Esophagus (tissue), 2 donors: ENCODE results near the gene TRHDE. TPM values are rescaled to one million over a fixed set of nuclear protein-coding genes. Genes with fewer than 3 reads are reported as not detected.

ENCODE experiments used
- H3K27ac ChIP-seq, 2 donors: one replicate each; pipeline ENCODE4 v1.5.1; 2013; ENCODE audit warnings: low read depth in 2 of 2, mild to moderate bottlenecking in 2 of 2, inconsistent platforms in 1 of 2, low read length in 1 of 2, moderate library complexity in 1 of 2
- H3K27me3 ChIP-seq, 2 donors: one replicate each; pipeline ENCODE4 v1.6.1; 2013; ENCODE audit warnings: low read length in 2 of 2, control low read depth in 1 of 2, mild to moderate bottlenecking in 1 of 2; ENCODE audit not compliant: insufficient read depth in 2 of 2, control insufficient read depth in 1 of 2
- H3K36me3 ChIP-seq, 2 donors: one replicate each; pipeline ENCODE4 v1.6.1; 2013; ENCODE audit warnings: low read length in 1 of 2; ENCODE audit not compliant: control insufficient read depth in 2 of 2, insufficient read depth in 2 of 2
- H3K4me1 ChIP-seq, 2 donors: one replicate each; pipeline ENCODE4 v1.6.1; 2013; ENCODE audit warnings: low read length in 1 of 2; ENCODE audit not compliant: control insufficient read depth in 2 of 2, insufficient read depth in 2 of 2
- H3K4me3 ChIP-seq, 2 donors: one replicate each; pipeline ENCODE4 v1.5.1; 2013; ENCODE audit warnings: low read length in 2 of 2, mild to moderate bottlenecking in 2 of 2, low read depth in 1 of 2, moderate library complexity in 1 of 2
- H3K9me3 ChIP-seq, 2 donors: one replicate each; pipeline ENCODE4 v1.6.1; 2013; ENCODE audit warnings: mild to moderate bottlenecking in 2 of 2, low read depth in 1 of 2, low read length in 1 of 2, moderate library complexity in 1 of 2; ENCODE audit not compliant: control insufficient read depth in 2 of 2, insufficient read depth in 1 of 2
- WGBS, 2 donors: extraction: QIAGEN DNeasy Blood & Tissue Kit; methylation state at CpG; one replicate each; pipeline ENCODE4 v1.1.7; 2013; 5-methylcytosine and 5-hydroxymethylcytosine counted together
- polyA plus RNA-seq, 2 donors: library from polyadenylated mRNA; stranded (reverse); fragments of 200-250 nt; gene quantifications; one replicate each; pipeline ENCODE4 v1.2.3, GENCODE V29; 2013
- donor health status: healthy with polysubstance abuse.
- donor health status: Bipolar disorder and iron deficiency.

The TRHDE gene
- polyA plus RNA-seq, 2 donors = 0.04 TPM

- Histone ChIP-seq H3K4me3 (no peak overlapping the region), H3K36me3 (no peaks in the 10 kb centered on the region), H3K27me3 (no peaks in the 10 kb centered on the region), H3K9me3 (no peaks in the 10 kb centered on the region), H3K27ac (no peak overlapping the region), H3K4me1 (no peaks in the 10 kb centered on the region)
- WGBS, 2 donors = 52 to 55% methylated on average over 4 of the region's 4 CpGs
Measured at GRCh38 chr12:72281126-72281525, 9.0 kb downstream of the TRHDE start.

- Histone ChIP-seq H3K36me3 (no peaks in the 10 kb centered on the region), H3K4me3 (no peak overlapping the region), H3K9me3 (no peaks in the 10 kb centered on the region), H3K27ac (no peak overlapping the region), H3K27me3 (no peaks in the 10 kb centered on the region), H3K4me1 (no peaks in the 10 kb centered on the region)
- WGBS, 2 donors = 50 to 57% methylated on average over 1 of the region's 1 CpG
Measured at GRCh38 chr12:72282721-72283120, 10.6 kb downstream of the TRHDE start.

DNA sequence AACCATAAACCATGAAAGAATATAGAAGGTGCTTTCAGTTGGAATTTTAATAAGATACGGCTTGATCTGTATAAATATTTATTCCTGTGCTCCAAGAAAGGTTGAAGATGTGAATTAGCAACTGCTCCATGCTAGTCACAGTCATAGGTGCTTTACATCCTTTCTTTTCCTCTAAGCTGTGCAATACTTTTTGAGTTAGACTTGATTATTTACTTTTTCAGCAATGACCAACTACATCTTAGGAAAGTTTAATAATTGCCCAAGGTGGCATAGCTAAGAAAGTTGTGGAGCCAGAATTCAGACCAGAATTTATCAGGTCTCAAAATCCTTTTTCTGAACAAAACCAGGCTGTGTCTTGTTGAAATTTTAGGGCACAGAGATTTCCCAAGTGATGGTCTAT lies 13.7 kb downstream of the TRHDE start:
- Histone ChIP-seq H3K36me3 (no peaks in the 10 kb centered on the region), H3K4me1 (no peaks in the 10 kb centered on the region), H3K9me3 (no peaks in the 10 kb centered on the region), H3K27ac (no peak overlapping the region), H3K4me3 (no peak overlapping the region), H3K27me3 (no peaks in the 10 kb centered on the region)
- 78 to 83% methylated on average over 1 of the region's 1 CpG for WGBS, 2 donors

GRCh38 chr12:72286526-72286925 lies 14.4 kb downstream of the TRHDE start:
- Histone ChIP-seq H3K9me3 (no peaks in the 10 kb centered on the region), H3K4me3 (no peak overlapping the region), H3K27me3 (no peaks in the 10 kb centered on the region), H3K27ac (no peak overlapping the region), H3K36me3 (no peaks in the 10 kb centered on the region), H3K4me1 (no peaks in the 10 kb centered on the region)
- 79 to 84% methylated on average over 3 of the region's 3 CpGs for WGBS, 2 donors

DNA sequence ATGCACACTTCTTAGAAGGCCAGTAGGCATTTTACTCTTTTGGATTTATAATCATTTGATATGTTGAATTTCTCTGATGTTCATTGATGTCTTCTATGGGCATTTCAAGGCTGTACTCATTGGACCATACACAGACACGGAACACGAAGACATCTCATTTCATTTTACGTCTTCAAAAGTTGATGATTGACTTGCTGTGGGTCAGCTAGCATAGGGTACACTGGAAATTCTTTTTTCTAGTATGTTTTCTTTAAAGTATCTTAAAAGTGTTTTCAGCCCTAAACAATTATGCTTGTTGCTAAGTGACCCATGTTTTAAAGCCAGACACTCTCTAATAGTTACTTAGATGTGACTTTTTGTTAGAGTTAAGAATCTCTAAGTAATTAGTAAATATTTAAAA lies 16.3 kb downstream of the TRHDE start:
- Histone ChIP-seq H3K4me1 (no peaks in the 10 kb centered on the region), H3K27me3 (no peaks in the 10 kb centered on the region), H3K36me3 (no peaks in the 10 kb centered on the region), H3K27ac (no peak overlapping the region), H3K9me3 (no peaks in the 10 kb centered on the region), H3K4me3 (no peak overlapping the region)
- WGBS, 2 donors = 83 to 86% methylated on average over 3 of the region's 3 CpGs

DNA sequence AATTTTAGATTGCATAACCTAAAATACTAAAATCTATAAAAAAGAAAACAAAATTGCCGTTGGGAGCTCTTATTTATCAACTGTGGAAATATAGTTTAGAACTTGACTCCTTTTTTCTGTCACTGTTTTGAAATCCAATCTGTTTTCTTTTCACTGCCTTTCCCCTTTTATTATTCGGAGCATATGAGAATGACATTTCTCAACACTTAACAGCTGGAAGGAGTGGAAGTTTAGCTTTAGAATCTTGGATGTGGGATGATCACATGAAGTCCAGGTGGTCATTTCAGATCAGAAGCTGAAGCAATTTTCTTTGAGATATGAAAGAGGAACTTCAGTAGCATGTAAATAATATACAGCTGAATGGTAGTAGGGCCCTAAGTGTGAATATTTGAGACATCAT lies 16.7 kb downstream of the TRHDE start:
- H3K27ac ChIP-seq = no peak overlapping the region
- H3K4me3 ChIP-seq = no peak overlapping the region
- H3K4me1 ChIP-seq = no peaks in the 10 kb centered on the region
- no peaks in the 10 kb centered on the region for H3K36me3 ChIP-seq
- no peaks in the 10 kb centered on the region for H3K27me3 ChIP-seq
- WGBS, 2 donors = 49 to 58% methylated on average over 2 of the region's 2 CpGs
- peaks cover 0 to 4% of the 10 kb centered on the region in 2 donors for H3K9me3 ChIP-seq

DNA sequence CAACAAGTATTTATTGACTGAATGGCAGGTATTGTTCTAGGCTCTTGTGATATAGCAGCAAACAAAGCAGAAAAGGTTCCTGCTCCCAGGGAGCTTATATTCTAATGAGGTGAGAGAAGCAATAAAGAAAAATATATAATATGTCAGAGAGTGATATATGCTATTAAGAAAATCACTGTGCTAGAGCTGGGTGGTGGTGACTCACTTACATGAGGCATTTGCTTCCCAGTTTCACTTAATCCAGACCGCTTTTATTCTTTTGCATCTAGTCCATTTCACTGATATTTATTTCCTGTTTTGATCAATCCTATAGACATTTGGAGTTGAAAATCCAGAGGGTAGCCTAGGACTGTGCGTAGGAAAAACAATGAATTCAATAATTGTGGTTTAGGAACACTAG lies 17.5 kb downstream of the TRHDE start:
- Histone ChIP-seq H3K36me3 (no peaks in the 10 kb centered on the region), H3K4me1 (no peaks in the 10 kb centered on the region), H3K4me3 (no peak overlapping the region), H3K9me3 (peaks cover 0 to 6% of the 10 kb centered on the region in 2 donors), H3K27me3 (no peaks in the 10 kb centered on the region), H3K27ac (no peak overlapping the region)
- 92 to 94% methylated on average over 2 of the region's 2 CpGs for WGBS, 2 donors

DNA sequence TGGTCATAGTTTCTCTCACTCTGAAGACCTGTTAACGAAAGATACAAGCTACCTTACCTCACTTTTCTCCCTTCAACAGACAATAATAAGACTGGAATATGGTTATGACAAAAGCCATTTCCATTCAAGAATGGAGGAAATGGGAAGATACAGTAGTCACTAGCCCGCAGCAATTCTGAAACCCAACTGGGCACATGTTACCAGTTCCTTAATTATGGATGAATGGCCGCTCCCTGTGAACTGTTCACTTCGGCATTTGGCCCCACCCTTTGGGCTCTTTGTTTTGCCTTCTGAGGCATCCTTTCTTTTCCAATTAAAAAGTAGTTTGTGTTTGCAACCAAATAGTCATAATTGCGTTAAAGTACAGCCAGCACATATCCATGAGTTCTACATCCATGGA lies 19.0 kb downstream of the TRHDE start:
- no peaks in the 10 kb centered on the region for H3K4me1 ChIP-seq
- H3K9me3 ChIP-seq = peaks cover 0 to 6% of the 10 kb centered on the region in 2 donors
- no peaks in the 10 kb centered on the region for H3K36me3 ChIP-seq
- 87 to 89% methylated on average over 5 of the region's 5 CpGs for WGBS, 2 donors
- no peaks in the 10 kb centered on the region for H3K27me3 ChIP-seq
- no peak overlapping the region for H3K4me3 ChIP-seq
- no peak overlapping the region for H3K27ac ChIP-seq

- H3K4me3 ChIP-seq = no peak overlapping the region
- H3K9me3 ChIP-seq = peaks cover 0 to 6% of the 10 kb centered on the region in 2 donors
- WGBS, 2 donors = 86 to 87% methylated on average over 6 of the region's 6 CpGs
Measured at GRCh38 chr12:72293701-72294100, 21.5 kb downstream of the TRHDE start.

GRCh38 chr12:72295101-72295500 lies 22.9 kb downstream of the TRHDE start:
- peaks cover 0 to 6% of the 10 kb centered on the region in 2 donors for H3K9me3 ChIP-seq
- H3K27ac ChIP-seq = no peak overlapping the region
- 86% methylated on average over 8 of the region's 8 CpGs for WGBS, 2 donors
- no peaks in the 10 kb centered on the region for H3K36me3 ChIP-seq
- no peaks in the 10 kb centered on the region for H3K27me3 ChIP-seq
- H3K4me1 ChIP-seq = no peaks in the 10 kb centered on the region
- no peak overlapping the region for H3K4me3 ChIP-seq

More at GRCh38 chr12:72293701-72294100, 21.5 kb downstream of the TRHDE start:
- Histone ChIP-seq H3K27me3 (no peaks in the 10 kb centered on the region), H3K27ac (no peak overlapping the region), H3K36me3 (no peaks in the 10 kb centered on the region), H3K4me1 (no peaks in the 10 kb centered on the region)
